Urinary bladder (tissue), 4 donors: ENCODE results near the gene FAF1. TPM values are rescaled to one million over a fixed set of nuclear protein-coding genes. Genes with fewer than 3 reads are reported as not detected.

Experiments
- DNase-seq: peaks from one replicate; pipeline ENCODE4 v3.0.0-alpha.2; 2015; ENCODE audit errors: extremely low spot score
- H3K27ac ChIP-seq: one replicate; pipeline ENCODE4 v1.5.1; 2013; ENCODE audit warnings: low read depth, mild to moderate bottlenecking, moderate library complexity
- H3K36me3 ChIP-seq: one replicate; pipeline ENCODE4 v1.6.1; 2013; ENCODE audit warnings: mild to moderate bottlenecking, moderate library complexity; ENCODE audit not compliant: insufficient read depth
- H3K4me1 ChIP-seq: one replicate; pipeline ENCODE4 v1.6.1; 2013; ENCODE audit warnings: mild to moderate bottlenecking, moderate library complexity; ENCODE audit not compliant: insufficient read depth
- H3K4me3 ChIP-seq: one replicate; pipeline ENCODE4 v1.5.1; 2013; ENCODE audit warnings: low read depth, low read length
- WGBS: extraction: QIAGEN DNeasy Blood & Tissue Kit; methylation state at CpG from one replicate; pipeline ENCODE4 v1.1.7; 2013; 5-methylcytosine and 5-hydroxymethylcytosine counted together
- polyA plus RNA-seq: library from polyadenylated mRNA; stranded (reverse); fragments of 200-250 nt; gene quantifications from one replicate; pipeline ENCODE4 v1.2.3, GENCODE V29; 2013
- total RNA-seq: library from RNA; depleted of rRNA; stranded (reverse); fragments of >200 nt; gene quantifications from one replicate; pipeline ENCODE4 v1.2.3, GENCODE V29; 2014
- donor health status: healthy with polysubstance abuse.
- donor health status: healthy.

FAF1 gene
- total and polyA plus RNA-seq, 2 donors, result 42.3 to 84.6 TPM

DNA sequence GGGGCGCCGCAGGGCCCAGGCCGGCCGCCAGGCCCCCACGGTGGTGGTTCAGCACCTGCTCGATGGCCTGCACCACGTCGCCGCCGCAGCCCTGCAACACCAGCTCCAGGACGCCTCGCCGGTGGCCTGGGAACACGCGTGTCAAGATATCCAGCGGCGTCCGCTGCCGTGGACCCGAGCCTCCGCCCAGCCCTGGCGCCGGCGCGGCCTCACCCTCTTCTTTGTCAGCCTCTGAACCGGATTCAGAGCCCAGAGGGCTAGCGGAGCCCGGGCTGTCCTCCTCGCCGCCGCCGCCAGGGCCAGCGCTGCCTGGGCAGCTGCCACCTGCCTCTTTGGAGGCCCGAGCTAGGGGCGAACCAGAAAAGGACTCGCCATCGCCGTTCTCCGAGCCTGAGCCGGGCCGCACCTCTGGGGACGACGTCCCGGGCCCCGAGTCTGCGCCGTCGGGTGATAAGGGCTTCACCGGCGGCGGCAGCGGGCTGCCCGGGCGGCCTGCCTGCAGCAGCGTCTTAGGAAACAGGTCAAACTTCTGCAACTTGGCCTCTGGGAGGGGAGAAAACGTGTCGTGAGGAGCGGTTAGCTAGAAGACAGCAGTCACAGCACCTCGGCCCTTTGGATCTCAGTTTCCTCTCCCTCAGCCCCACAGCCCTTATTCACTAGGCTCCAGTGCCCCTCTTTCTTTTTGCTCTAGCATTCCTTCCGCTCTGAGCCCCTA, 540.7 kb downstream of the FAF1 start:
- no peak overlapping the region for H3K27ac ChIP-seq
- 3% methylated on average over 60 of the region's 60 CpGs for WGBS
- no peak for DNase-seq
- H3K4me3 ChIP-seq, result peak overlapping the region; percentile 30
- peaks cover 2% of the 10 kb centered on the region for H3K4me1 ChIP-seq
- H3K36me3 ChIP-seq, result no peaks in the 10 kb centered on the region

DNA sequence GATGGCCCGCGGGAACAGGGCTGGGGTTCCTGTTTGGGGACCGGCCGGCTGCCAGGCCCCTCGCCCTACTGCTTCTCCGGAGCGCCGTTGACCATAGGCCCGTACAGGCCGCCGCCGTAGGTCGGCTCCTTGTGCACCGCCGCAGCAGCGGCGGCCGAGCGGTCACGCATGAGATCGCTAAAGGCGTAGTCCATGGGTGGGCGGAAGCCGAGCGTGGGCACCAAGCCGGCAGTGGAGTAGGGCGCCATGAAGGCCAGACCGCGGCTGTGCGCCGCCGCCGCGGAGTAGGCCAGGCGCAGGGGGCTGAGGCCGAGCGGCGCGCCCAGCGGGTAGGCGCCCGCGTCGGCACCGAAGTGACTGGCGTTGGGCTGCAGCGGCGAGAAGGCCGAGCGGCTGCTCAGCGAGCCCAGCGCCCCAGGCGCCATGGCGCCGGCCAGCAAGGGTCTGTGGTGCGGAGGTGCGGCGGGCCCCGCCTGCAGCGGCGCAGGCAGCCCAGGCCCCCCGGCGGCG, 541.4 kb downstream of the FAF1 start:
- WGBS, result under 1% methylated on average over 64 of the region's 64 CpGs
- Histone ChIP-seq H3K36me3 (no peaks in the 10 kb centered on the region), H3K4me3 (peak overlapping the region; percentile 30), H3K27ac (no peak overlapping the region), H3K4me1 (peaks cover 2% of the 10 kb centered on the region)
- DNase-seq, result no peak

DNA sequence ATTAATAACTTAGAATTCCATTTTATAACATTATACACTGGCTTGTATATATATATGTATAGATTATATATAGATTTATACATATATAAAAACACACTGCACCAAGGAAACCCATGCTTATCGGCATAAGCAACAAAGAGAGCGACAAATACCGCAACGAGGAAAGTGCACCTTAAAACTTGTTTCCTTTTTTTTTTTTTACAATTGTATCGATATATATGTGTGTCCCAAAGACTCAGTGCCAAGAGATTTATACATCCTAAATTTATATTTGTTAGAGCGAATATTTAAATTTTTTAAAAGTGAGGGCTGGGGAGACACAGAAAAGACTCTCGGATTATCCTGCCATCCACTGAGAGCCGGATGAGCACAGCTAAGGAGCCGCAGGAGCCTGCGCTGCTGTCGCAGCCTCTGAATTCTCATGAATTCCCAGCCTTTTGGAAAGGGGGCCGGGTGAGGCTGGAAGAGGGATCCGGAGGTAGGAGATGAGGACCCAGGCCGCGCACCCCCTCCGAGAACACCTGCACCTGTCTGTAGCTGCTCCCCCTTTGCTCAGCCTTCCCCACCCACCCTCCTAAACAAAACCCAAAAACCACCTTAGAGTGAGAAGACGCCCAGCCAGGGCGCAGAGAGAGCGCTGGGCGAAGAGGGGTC, 542.0 kb downstream of the FAF1 start:
- H3K4me3 ChIP-seq, result no peak overlapping the region
- H3K36me3 ChIP-seq, result no peaks in the 10 kb centered on the region
- H3K27ac ChIP-seq, result no peak overlapping the region
- DNase-seq, result no peak
- peaks cover 2% of the 10 kb centered on the region for H3K4me1 ChIP-seq
- WGBS, result 16% methylated on average over 20 of the region's 20 CpGs

DNA sequence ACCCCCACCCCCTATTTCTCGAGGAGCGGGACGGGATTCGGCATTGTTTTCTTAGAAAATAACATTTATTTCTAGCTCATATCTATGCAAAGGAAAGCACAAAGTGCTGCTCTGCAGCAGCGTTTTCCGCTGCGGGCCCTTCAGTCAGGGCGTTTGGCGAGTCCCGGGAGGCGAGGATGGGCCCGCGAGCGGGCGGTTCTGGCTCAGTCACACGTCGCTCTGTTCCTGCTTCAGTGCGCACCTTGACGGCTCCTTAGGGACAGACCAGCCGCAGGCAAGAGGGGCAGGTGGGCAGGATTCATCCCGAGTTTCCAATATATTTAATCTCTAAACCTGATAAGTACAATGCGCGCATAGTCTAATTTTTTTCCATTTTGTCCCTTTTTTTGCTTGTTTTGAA, 542.6 kb downstream of the FAF1 start:
- H3K4me3 ChIP-seq, result no peak overlapping the region
- no peak overlapping the region for H3K27ac ChIP-seq
- DNase-seq, result no peak
- 12% methylated on average over 23 of the region's 23 CpGs for WGBS
- no peaks in the 10 kb centered on the region for H3K36me3 ChIP-seq
- peaks cover 2% of the 10 kb centered on the region for H3K4me1 ChIP-seq

DNA sequence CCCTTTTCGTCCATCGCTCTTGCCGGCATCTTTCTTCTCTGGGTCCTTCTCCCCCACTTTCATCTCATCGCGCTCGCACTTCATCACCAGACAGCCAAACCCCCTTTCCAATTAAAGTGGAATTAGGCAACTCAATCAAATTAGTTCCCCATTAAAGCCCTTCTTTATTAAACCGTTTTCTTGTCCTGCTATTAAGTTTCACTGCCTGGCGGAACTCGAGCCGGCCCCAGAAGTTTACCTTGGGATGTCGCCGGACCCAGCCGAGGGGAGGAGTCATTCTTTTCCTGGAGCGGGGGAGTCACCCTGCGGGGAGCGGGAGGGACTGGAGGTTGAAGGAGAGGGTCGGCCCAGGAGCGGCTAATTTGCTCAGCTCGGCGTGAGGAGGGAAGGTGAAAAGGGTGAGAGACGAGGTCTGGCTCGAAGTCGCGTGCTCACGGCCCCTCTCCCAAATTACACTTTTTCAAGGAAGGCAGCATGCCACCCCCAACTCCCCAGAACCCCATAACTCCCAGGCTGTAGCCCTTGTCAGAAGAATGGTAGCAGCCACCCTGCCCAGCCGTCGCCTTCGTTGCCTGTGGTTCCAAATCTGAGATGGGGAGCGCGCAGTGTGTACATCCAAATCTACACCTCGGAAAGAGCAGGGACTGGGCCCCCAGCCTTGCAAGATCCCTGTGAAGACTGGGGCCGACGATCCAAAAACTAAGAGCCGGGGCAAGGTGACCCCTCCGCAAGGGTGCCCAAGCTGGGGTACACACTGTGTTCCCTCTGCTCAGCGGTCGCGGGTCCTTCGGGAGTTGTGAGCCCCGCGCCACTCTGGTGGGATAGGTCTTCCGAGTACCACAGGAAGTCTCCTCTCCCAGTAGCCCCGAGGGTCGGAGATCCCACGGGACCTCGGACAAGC, 543.3 kb downstream of the FAF1 start:
- WGBS, result 4% methylated on average over 46 of the region's 46 CpGs
- H3K27ac ChIP-seq, result no peak overlapping the region
- no peak overlapping the region for H3K4me3 ChIP-seq
- no peak for DNase-seq
- H3K4me1 ChIP-seq, result peaks cover 2% of the 10 kb centered on the region
- no peaks in the 10 kb centered on the region for H3K36me3 ChIP-seq

DNA sequence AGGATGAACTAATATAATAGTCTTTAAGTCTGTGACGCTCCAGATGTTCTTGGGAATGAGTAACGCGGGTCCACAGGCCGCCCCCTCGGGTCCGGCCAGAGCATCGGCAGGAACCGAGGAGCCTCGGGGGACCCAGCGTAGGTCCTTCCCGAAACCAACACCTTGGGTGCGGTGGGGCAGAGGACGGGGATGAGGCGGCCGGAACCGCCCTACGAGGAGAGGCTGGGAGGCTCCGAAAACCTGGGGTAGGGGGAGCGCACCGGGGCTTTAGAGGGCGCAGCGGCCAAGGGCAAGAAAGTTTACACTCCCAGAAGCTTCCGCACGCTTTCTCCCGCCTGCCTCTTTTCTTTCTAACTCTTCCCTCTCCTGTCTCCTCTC, 543.9 kb downstream of the FAF1 start:
- Histone ChIP-seq H3K27ac (no peak overlapping the region), H3K36me3 (no peaks in the 10 kb centered on the region), H3K4me1 (peaks cover 2% of the 10 kb centered on the region), H3K4me3 (no peak overlapping the region)
- DNase-seq, result no peak
- whole genome bisulfite sequencing, result 3% methylated on average over 25 of the region's 25 CpGs

DNA sequence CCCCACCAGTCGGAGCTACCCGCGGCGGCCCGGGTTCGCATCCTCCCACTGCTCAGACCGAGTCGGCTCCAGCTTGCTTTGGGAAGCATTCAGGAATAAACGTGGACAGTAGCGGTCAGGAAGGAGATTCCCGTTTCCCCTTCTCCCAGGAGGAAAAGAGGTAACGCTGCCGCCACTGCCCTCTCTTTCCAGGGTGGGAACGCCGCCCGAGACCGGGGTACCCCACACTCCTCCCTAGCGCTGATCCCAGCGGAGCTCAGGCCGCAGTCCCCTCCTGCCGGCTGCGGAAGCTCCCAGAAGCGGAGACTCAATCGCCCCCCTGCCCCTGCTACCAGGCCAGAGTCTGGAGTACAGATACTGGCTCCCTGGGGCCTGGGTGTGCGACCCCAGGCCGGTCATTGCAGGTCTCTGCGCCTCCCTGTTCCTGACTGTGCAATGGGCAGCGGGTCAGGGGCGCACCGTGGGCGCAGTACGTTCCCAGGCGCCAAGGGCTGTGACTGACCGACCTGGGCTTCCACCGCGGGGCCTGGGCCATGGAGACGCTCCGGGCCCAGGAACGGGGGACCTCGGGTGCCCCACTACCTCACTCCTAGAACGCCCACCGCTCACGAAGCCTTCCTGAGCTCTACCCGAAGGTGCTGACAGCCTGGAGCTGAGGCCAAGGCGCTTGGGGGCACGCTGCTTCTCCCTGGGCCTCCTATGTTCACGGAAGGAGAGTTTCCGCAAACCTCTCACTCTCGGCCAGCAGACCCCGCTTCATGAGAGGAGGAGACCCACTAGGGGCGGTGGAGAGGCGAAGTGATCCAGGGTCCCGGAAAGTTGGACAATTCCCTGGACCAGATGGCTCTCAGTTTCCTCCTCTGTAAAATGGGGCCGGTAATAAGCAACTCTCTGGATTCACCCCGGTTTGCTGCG, 544.6 kb downstream of the FAF1 start:
- no peaks in the 10 kb centered on the region for H3K36me3 ChIP-seq
- no peak overlapping the region for H3K27ac ChIP-seq
- peaks cover 2% of the 10 kb centered on the region for H3K4me1 ChIP-seq
- no peak for DNase-seq
- 4% methylated on average over 56 of the region's 56 CpGs for WGBS
- no peak overlapping the region for H3K4me3 ChIP-seq

DNA sequence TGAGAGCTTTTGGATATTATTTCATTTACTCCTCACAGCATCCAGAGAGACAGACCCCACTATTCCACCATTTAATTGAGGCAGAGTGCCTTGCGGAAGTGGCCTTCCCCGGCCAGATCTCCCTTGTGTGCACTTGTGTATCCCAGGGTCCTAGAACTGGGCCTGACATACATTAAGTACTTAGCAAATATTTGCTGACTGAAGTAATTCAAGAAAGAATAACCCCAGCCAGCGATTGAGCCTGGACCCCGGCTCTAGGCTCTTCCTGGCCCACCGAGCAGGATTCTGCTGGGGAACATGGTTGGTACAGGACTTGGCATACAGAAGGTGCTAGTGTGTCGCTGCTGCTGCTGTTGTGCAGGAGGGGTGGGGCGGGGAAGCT, 545.2 kb downstream of the FAF1 start:
- DNase-seq, result no peak
- Histone ChIP-seq H3K27ac (no peak overlapping the region), H3K4me1 (peaks cover 2% of the 10 kb centered on the region), H3K36me3 (no peaks in the 10 kb centered on the region), H3K4me3 (no peak overlapping the region)
- WGBS, result 36% methylated on average over 7 of the region's 7 CpGs

DNA sequence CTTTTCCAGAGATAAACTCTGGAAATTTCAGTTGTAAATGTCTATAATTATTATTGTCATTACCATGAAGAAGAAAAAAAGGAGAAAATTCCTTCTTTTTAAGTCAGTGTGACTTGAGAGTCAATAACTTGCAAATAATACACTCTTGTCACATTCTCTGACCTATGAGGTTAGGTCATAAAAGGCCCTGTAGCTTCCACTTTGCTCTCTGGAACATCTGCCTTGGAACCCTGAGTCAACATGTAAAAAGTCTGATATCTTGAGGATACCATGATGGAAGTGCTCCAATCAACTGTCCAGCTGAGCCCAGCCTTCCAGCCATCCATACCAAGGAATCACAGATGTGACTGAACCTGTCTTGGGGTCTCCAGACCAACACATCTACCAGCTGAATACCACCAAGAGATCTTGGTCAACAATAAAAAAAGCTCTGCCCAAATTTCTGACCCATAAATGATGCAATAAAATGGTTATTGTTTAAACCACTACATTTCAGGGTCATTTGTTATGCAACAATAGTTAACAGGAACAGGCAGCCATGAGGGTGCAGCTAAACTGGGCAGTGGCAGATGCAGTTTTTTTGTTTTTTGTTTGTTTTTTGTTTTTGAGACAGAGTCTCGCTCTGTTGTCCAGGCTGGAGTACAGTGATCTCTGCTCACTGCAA, 547.1 kb downstream of the FAF1 start:
- Histone ChIP-seq H3K4me3 (no peak overlapping the region), H3K27ac (no peak overlapping the region), H3K36me3 (no peaks in the 10 kb centered on the region), H3K4me1 (peaks cover 2% of the 10 kb centered on the region)
- WGBS, result 91% methylated on average over 1 of the region's 1 CpG
- DNase-seq, result no peak

DNA sequence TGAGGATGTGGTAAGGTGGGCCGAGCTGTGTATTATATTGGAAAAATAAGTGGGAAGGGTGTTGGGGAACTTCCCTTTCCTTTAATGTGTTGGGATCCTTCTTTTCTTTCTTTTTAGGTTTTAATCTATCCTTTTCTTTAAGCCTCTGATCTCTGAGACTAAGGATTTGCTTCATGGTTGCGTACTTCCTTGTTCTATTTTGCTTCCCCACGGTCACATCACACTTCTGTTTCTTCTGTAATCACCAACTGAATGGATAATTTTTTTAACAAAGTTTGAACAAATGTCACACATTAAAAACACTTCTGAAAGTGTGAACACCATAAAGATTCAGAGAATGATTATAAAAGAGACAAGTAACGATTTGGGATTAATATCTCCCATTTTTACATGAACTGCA, 554.3 kb downstream of the FAF1 start:
- Histone ChIP-seq H3K36me3 (no peaks in the 10 kb centered on the region), H3K27ac (no peak overlapping the region), H3K4me1 (no peaks in the 10 kb centered on the region), H3K4me3 (no peak overlapping the region)
- no peak for DNase-seq
- 87% methylated on average over 4 of the region's 4 CpGs for WGBS

DNA sequence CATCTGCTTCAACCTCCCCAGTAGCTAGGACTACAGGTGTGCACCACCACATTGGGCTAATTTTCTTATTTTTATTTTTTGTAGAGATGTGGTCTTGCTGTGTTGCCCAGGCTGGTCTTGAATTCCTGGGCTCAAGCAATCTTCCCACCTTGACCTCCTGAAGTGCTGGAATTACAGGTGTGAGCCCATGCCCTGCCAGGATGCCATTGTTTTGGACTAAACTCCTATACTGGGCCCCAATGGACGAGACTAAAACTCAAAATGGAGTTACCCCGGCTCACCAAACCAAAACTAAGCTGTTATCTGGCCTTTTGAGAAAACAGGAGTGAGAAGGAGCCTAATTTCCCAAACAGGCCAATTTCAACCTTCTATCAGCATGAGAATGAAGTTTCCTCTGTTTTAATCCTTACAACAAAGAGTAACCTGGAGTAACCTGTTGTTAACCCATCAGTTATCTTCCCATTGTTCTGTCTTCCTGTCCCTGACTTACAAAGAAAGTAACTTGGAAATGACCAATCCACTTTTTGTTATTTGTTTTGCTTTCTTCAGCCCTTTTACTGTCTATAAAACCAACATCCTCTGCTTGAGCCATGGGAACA, 566.4 kb downstream of the FAF1 start:
- no peak overlapping the region for H3K27ac ChIP-seq
- no peaks in the 10 kb centered on the region for H3K4me1 ChIP-seq
- no peak for DNase-seq
- no peak overlapping the region for H3K4me3 ChIP-seq
- H3K36me3 ChIP-seq, result no peaks in the 10 kb centered on the region
- 61% methylated on average over 2 of the region's 2 CpGs for WGBS
